ENCODE measurements around the gene TECPR2. TPM values are rescaled to one million over a fixed set of nuclear protein-coding genes. Genes with fewer than 3 reads are reported as not detected.

Gene TECPR2
- total and polyA plus RNA-seq, 2 of the 13 experiments (the other 11 are each of a cell fraction or from before 2014, with no cell fraction given), result 3.5 to 5.7 TPM

DNA sequence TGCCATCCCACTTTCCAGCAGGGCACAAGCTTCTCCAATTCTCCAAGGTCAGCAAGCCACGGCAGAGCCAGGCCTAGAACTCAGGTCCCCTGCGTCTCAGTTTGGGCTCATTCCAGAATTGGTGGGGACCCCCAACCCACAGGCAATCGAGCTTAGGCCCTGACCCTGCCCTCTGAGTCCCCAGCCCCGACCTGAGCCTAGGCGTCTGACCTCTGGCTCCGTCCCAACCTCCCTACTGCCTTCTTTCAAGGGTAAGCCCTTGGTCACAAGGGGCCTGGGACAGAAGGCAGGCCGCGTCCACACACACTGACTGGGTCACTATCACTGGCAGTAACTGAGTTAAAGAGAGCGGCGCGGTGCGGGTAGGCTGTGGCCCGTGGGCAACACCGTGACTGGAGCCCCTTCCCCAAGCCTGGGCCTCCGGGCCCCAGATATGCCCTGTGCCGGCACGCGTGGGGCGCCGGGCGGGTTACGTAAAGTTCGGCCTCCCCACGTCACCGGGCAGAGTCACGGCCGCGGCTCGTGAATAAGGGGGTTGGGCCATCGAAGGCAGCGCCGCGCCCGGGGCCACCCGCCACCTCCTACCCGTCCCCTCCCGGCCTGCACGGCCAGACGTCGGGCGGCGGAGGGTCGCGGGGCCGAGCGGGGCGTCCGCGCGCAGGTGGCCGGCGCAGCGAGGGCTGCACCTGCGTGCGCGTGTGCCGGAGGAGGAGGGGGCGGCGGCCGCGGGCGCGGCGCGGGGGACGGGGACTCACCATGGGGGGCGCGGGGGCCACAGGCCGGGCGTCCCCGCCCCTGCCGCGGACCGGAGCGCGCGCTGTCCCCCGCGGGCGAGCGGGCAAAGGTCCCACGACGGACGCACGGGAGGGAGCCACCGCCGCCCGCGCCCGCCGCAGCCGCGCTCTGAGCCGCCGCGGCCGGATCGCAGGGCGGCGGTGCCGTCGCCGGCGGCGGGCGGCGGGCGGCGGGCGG lies 146.3 kb downstream of the TECPR2 start (continued):
- TF ChIP-seq, protein P1, sequence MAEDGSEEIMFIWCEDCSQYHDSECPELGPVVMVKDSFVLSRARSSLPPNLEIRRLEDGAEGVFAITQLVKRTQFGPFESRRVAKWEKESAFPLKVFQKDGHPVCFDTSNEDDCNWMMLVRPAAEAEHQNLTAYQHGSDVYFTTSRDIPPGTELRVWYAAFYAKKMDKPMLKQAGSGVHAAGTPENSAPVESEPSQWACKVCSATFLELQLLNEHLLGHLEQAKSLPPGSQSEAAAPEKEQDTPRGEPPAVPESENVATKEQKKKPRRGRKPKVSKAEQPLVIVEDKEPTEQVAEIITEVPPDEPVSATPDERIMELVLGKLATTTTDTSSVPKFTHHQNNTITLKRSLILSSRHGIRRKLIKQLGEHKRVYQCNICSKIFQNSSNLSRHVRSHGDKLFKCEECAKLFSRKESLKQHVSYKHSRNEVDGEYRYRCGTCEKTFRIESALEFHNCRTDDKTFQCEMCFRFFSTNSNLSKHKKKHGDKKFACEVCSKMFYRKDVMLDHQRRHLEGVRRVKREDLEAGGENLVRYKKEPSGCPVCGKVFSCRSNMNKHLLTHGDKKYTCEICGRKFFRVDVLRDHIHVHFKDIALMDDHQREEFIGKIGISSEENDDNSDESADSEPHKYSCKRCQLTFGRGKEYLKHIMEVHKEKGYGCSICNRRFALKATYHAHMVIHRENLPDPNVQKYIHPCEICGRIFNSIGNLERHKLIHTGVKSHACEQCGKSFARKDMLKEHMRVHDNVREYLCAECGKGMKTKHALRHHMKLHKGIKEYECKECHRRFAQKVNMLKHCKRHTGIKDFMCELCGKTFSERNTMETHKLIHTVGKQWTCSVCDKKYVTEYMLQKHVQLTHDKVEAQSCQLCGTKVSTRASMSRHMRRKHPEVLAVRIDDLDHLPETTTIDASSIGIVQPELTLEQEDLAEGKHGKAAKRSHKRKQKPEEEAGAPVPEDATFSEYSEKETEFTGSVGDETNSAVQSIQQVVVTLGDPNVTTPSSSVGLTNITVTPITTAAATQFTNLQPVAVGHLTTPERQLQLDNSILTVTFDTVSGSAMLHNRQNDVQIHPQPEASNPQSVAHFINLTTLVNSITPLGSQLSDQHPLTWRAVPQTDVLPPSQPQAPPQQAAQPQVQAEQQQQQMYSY (CRISPR knock-in tag; IDR thresholded peaks at IDR 0.05), result no peak
- no peak for TF ChIP-seq TFE3 (CRISPR knock-in tag; IDR thresholded peaks at IDR 0.05)
- TF ChIP-seq ZFX (CRISPR knock-in tag; IDR thresholded peaks at IDR 0.05; ENCODE audit: low read depth), result peak; percentile 69
- TF ChIP-seq CREB1 (IDR thresholded peaks at IDR 0.05), result peak; percentile 56
- no peak for TF ChIP-seq CREB1 (CRISPR knock-in tag; IDR thresholded peaks at IDR 0.05)
- no peak for TF ChIP-seq POLR2A (IDR thresholded peaks at IDR 0.05; ENCODE audit: insufficient read depth in 1 of 2, low read depth in 2 of 2, low read length in 2 of 2)
- no peak for TF ChIP-seq POLR2AphosphoS5 (IDR thresholded peaks at IDR 0.05; ENCODE audit: low read depth, low read length)
- TF ChIP-seq HES4 (CRISPR knock-in tag; IDR thresholded peaks at IDR 0.05; ENCODE audit: borderline replicate concordance), result peak; percentile 47; the same call in 1 of the 2 replicates
- TF ChIP-seq, protein P2, sequence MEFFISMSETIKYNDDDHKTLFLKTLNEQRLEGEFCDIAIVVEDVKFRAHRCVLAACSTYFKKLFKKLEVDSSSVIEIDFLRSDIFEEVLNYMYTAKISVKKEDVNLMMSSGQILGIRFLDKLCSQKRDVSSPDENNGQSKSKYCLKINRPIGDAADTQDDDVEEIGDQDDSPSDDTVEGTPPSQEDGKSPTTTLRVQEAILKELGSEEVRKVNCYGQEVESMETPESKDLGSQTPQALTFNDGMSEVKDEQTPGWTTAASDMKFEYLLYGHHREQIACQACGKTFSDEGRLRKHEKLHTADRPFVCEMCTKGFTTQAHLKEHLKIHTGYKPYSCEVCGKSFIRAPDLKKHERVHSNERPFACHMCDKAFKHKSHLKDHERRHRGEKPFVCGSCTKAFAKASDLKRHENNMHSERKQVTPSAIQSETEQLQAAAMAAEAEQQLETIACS (CRISPR knock-in tag; IDR thresholded peaks at IDR 0.05), result 0 out of 2 replicates have a peak, but pooled peaks have one; percentile 25
- 0 out of 2 replicates have a peak, but pooled peaks have one; percentile 3 for TF ChIP-seq PPARG (CRISPR knock-in tag; conservative IDR thresholded peaks at IDR 0.05)
- TF ChIP-seq CBX5 (CRISPR knock-in tag; IDR thresholded peaks at IDR 0.05; ENCODE audit: borderline replicate concordance), result no peak
- TF ChIP-seq HNRNPLL (IDR thresholded peaks at IDR 0.05; ENCODE audit: low read depth, low read length, poor library complexity, severe bottlenecking), result peak; percentile 67
- peak; percentile 63; the same call in 1 of the 2 replicates for TF ChIP-seq CHCHD3 (CRISPR knock-in tag; IDR thresholded peaks at IDR 0.05)
- TF ChIP-seq, protein P3, sequence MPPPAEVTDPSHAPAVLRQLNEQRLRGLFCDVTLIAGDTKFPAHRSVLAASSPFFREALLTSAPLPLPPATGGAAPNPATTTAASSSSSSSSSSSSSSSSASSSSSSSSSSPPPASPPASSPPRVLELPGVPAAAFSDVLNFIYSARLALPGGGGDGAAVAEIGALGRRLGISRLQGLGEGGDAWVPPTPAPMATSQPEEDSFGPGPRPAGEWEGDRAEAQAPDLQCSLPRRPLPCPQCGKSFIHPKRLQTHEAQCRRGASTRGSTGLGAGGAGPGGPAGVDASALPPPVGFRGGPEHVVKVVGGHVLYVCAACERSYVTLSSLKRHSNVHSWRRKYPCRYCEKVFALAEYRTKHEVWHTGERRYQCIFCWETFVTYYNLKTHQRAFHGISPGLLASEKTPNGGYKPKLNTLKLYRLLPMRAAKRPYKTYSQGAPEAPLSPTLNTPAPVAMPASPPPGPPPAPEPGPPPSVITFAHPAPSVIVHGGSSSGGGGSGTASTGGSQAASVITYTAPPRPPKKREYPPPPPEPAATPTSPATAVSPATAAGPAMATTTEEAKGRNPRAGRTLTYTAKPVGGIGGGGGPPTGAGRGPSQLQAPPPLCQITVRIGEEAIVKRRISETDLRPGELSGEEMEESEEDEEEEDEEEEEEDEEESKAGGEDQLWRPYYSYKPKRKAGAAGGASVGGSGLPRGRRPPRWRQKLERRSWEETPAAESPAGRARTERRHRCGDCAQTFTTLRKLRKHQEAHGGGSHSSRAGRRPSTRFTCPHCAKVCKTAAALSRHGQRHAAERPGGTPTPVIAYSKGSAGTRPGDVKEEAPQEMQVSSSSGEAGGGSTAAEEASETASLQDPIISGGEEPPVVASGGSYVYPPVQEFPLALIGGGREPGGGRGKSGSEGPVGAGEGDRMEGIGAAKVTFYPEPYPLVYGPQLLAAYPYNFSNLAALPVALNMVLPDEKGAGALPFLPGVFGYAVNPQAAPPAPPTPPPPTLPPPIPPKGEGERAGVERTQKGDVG (CRISPR knock-in tag; IDR thresholded peaks at IDR 0.05; ENCODE audit: borderline replicate concordance), result 0 out of 2 replicates have a peak, but pooled peaks have one; percentile 31
- TF ChIP-seq PHF8 (CRISPR knock-in tag; IDR thresholded peaks at IDR 0.05), result peak; percentile 62
- no peak for TF ChIP-seq ELK4 (CRISPR knock-in tag; IDR thresholded peaks at IDR 0.05; ENCODE audit: borderline replicate concordance)
